ENCODE measurements around the gene RIMS4.

The RIMS4 gene

DNA sequence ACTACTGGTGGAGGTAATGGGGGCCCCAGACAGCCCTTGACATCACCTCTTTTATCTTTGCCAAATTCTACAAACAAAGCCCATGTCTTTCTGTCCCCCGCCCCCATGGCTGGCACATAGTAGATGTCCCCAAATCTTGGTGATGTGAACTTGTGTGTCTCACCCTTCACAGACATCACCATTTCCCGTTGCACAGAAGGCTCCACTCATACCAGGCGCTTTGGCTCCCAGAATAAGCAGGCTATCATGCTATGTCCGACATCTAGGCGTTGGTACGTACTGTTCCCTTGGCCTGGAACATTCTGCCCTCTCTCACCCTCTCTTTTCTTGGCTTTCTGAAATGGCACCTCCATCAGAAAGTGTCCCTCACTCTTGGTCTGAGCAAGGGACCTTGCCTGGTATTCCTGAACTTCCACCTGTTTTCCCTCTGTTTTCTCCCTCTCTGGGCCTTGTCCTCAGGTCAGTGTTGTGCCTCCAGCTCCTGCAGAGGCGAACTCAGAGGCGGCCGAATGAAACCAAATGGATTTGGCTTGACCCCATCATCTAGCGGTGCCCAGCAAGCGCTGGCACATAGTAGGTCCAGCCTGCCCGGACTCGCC lies 96.1 kb downstream of the RIMS4 start:
- Histone ChIP-seq H4K8ac (ENCODE audit: low read depth, low read length) (no peak overlapping the region), H2AK5ac (ENCODE audit: low read length) (no peak overlapping the region), H2BK120ac (ENCODE audit: low read depth, low read length) (no peak overlapping the region), H3K56ac (ENCODE audit: low read length) (no peak overlapping the region), H3K36me3 (ENCODE audit: control insufficient read depth, insufficient read depth, low read length) (no peaks in the 10 kb centered on the region), H3K18ac (ENCODE audit: low read length) (no peak overlapping the region), H3K23ac (ENCODE audit: low read length) (no peak overlapping the region), H3K9ac (ENCODE audit: low read length) (no peak overlapping the region), H2BK5ac (ENCODE audit: low read length) (no peak overlapping the region), H3K79me2 (ENCODE audit: control insufficient read depth, insufficient read depth, low read length) (no peaks in the 10 kb centered on the region), H3K4me3 (ENCODE audit: low read length) (no peak overlapping the region), H3K4me1 (ENCODE audit: control insufficient read depth, low read depth, low read length) (no peaks in the 10 kb centered on the region), H3K4ac (ENCODE audit: low read depth, low read length) (no peak overlapping the region), H2BK15ac (replicated peaks; ENCODE audit: low read depth) (no peak overlapping the region), H4K5ac (ENCODE audit: low read length) (no peak overlapping the region), H3K27ac (ENCODE audit: low read depth, low read length) (no peak overlapping the region), H3K79me1 (ENCODE audit: low read length) (no peaks in the 10 kb centered on the region), H3K4me2 (ENCODE audit: low read length) (no peak overlapping the region), H3K27me3 (ENCODE audit: insufficient read depth, low read length, poor library complexity) (no peaks in the 10 kb centered on the region)
- no CpG with 5 or more reads among the region's 13 CpGs for WGBS (ENCODE audit: extremely low coverage, insufficient coverage, low lambda C conversion rate)
- DNase-seq = no peak

- Histone ChIP-seq H3K4ac (ENCODE audit: low read depth, low read length) (no peak overlapping the region), H2AK5ac (ENCODE audit: low read length) (no peak overlapping the region), H4K8ac (ENCODE audit: low read depth, low read length) (no peak overlapping the region), H2BK15ac (replicated peaks; ENCODE audit: low read depth) (no peak overlapping the region), H3K79me2 (ENCODE audit: control insufficient read depth, insufficient read depth, low read length) (no peaks in the 10 kb centered on the region), H3K79me1 (ENCODE audit: low read length) (no peaks in the 10 kb centered on the region), H3K4me2 (ENCODE audit: low read length) (no peak overlapping the region), H3K23ac (ENCODE audit: low read length) (no peak overlapping the region), H2BK120ac (ENCODE audit: low read depth, low read length) (no peak overlapping the region), H4K5ac (ENCODE audit: low read length) (no peak overlapping the region), H3K27ac (ENCODE audit: low read depth, low read length) (no peak overlapping the region), H3K27me3 (ENCODE audit: insufficient read depth, low read length, poor library complexity) (no peaks in the 10 kb centered on the region), H3K56ac (ENCODE audit: low read length) (no peak overlapping the region), H3K36me3 (ENCODE audit: control insufficient read depth, insufficient read depth, low read length) (no peaks in the 10 kb centered on the region), H3K9ac (ENCODE audit: low read length) (no peak overlapping the region), H3K18ac (ENCODE audit: low read length) (no peak overlapping the region), H2BK5ac (ENCODE audit: low read length) (no peak overlapping the region), H3K4me1 (ENCODE audit: control insufficient read depth, low read depth, low read length) (no peaks in the 10 kb centered on the region), H3K4me3 (ENCODE audit: low read length) (no peak overlapping the region)
- WGBS (ENCODE audit: extremely low coverage, insufficient coverage, low lambda C conversion rate) = no CpG with 5 or more reads among the region's 8 CpGs
- no peak for DNase-seq
Observed at GRCh38 chr20:44711237-44711636, 99.1 kb downstream of the RIMS4 start.

DNA sequence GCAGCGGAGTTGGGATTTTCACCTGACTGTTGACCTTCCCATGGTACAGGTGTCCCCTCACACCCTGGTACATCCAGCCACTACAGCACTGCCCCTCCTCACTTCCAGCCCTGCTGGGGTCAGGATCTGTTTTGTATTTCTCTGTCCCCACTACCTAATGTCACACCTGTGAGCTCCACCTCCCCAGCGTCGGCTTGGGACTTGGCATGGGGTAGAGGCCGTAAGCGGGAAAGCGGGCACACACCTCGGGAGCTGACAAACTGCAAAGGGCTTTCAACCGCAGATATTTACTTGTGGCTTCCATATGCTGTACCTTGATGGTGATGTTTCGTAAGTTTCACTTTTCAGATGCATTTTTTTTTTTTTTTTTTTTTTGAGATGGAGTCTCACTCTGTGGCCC lies 100.5 kb downstream of the RIMS4 start:
- Histone ChIP-seq H4K8ac (ENCODE audit: low read depth, low read length) (no peak overlapping the region), H2BK120ac (ENCODE audit: low read depth, low read length) (no peak overlapping the region), H3K4me3 (ENCODE audit: low read length) (no peak overlapping the region), H3K79me1 (ENCODE audit: low read length) (no peaks in the 10 kb centered on the region), H3K36me3 (ENCODE audit: control insufficient read depth, insufficient read depth, low read length) (no peaks in the 10 kb centered on the region), H2BK15ac (replicated peaks; ENCODE audit: low read depth) (no peak overlapping the region), H3K4me1 (ENCODE audit: control insufficient read depth, low read depth, low read length) (no peaks in the 10 kb centered on the region), H3K4ac (ENCODE audit: low read depth, low read length) (no peak overlapping the region), H3K56ac (ENCODE audit: low read length) (no peak overlapping the region), H2BK5ac (ENCODE audit: low read length) (no peak overlapping the region), H3K9ac (ENCODE audit: low read length) (no peak overlapping the region), H3K23ac (ENCODE audit: low read length) (no peak overlapping the region), H3K18ac (ENCODE audit: low read length) (no peak overlapping the region), H3K4me2 (ENCODE audit: low read length) (no peak overlapping the region), H3K27ac (ENCODE audit: low read depth, low read length) (no peak overlapping the region), H3K27me3 (ENCODE audit: insufficient read depth, low read length, poor library complexity) (no peaks in the 10 kb centered on the region), H2AK5ac (ENCODE audit: low read length) (no peak overlapping the region), H3K79me2 (ENCODE audit: control insufficient read depth, insufficient read depth, low read length) (no peaks in the 10 kb centered on the region), H4K5ac (ENCODE audit: low read length) (no peak overlapping the region)
- no CpG with 5 or more reads among the region's 9 CpGs for WGBS (ENCODE audit: extremely low coverage, insufficient coverage, low lambda C conversion rate)
- no peak for DNase-seq

DNA sequence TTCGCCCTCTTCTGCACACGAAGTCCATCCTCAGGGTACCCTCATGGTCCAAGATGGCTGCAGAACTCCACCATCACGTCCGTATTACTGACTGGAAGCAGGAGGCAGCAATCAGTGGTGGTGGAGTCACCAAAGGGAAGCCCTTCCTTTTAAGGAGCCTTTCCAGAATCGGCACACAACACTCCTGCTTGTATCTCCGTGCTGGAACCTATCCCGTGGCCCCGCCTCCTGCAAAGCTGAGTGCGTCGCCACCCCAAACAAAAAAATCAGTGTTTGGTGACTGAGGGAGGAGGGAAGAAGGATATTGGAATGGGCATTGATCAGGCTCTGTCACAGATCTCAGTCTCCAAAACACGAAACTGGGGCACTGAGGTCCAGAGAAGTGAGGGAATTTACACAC lies 101.0 kb downstream of the RIMS4 start:
- Histone ChIP-seq H3K4me2 (ENCODE audit: low read length) (no peak overlapping the region), H3K9ac (ENCODE audit: low read length) (no peak overlapping the region), H3K36me3 (ENCODE audit: control insufficient read depth, insufficient read depth, low read length) (no peaks in the 10 kb centered on the region), H3K4me3 (ENCODE audit: low read length) (no peak overlapping the region), H3K79me1 (ENCODE audit: low read length) (no peaks in the 10 kb centered on the region), H4K5ac (ENCODE audit: low read length) (no peak overlapping the region), H3K79me2 (ENCODE audit: control insufficient read depth, insufficient read depth, low read length) (no peaks in the 10 kb centered on the region), H4K8ac (ENCODE audit: low read depth, low read length) (no peak overlapping the region), H3K23ac (ENCODE audit: low read length) (no peak overlapping the region), H3K4ac (ENCODE audit: low read depth, low read length) (no peak overlapping the region), H2AK5ac (ENCODE audit: low read length) (no peak overlapping the region), H2BK120ac (ENCODE audit: low read depth, low read length) (no peak overlapping the region), H2BK5ac (ENCODE audit: low read length) (no peak overlapping the region), H3K4me1 (ENCODE audit: control insufficient read depth, low read depth, low read length) (no peaks in the 10 kb centered on the region), H2BK15ac (replicated peaks; ENCODE audit: low read depth) (no peak overlapping the region), H3K27ac (ENCODE audit: low read depth, low read length) (no peak overlapping the region), H3K56ac (ENCODE audit: low read length) (no peak overlapping the region), H3K27me3 (ENCODE audit: insufficient read depth, low read length, poor library complexity) (no peaks in the 10 kb centered on the region), H3K18ac (ENCODE audit: low read length) (no peak overlapping the region)
- DNase-seq = no peak
- no CpG with 5 or more reads among the region's 11 CpGs for WGBS (ENCODE audit: extremely low coverage, insufficient coverage, low lambda C conversion rate)

DNA sequence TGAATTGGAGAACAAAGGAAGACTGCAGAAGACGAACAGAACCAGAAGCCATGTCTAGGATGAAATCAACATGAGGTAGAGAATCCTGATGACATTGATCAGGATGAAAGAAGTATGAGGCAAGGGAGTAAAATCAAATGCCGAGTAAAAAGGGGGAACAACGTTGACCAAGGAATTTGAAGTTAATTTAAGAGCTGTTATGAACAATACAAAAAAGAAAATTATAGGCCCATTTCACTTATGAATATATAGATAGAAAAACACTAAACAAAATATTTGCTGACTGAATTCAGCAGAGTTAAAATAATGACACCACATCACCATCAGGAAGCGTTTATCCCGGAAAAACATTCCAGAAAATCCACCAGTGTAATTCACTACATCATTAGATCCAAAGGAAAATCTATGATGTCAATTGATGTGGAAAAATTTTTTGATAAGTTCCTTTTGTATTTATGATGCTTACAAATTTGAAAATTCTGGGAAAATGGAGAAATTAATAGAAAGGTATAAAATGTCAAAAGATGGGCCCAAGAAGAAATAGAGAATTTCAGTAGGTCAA lies 103.2 kb downstream of the RIMS4 start:
- H3K4me3 ChIP-seq (ENCODE audit: low read length) = no peak overlapping the region
- no peak overlapping the region for H2AK5ac ChIP-seq (ENCODE audit: low read length)
- H3K27ac ChIP-seq (ENCODE audit: low read depth, low read length) = no peak overlapping the region
- no peak overlapping the region for H3K18ac ChIP-seq (ENCODE audit: low read length)
- H3K23ac ChIP-seq (ENCODE audit: low read length) = no peak overlapping the region
- no peaks in the 10 kb centered on the region for H3K79me2 ChIP-seq (ENCODE audit: control insufficient read depth, insufficient read depth, low read length)
- H3K56ac ChIP-seq (ENCODE audit: low read length) = no peak overlapping the region
- no peak overlapping the region for H4K5ac ChIP-seq (ENCODE audit: low read length)
- H3K36me3 ChIP-seq (ENCODE audit: control insufficient read depth, insufficient read depth, low read length) = no peaks in the 10 kb centered on the region
- no peak overlapping the region for H3K4me2 ChIP-seq (ENCODE audit: low read length)
- no peak overlapping the region for H3K9ac ChIP-seq (ENCODE audit: low read length)
- no peak overlapping the region for H2BK15ac ChIP-seq (replicated peaks; ENCODE audit: low read depth)
- no peak overlapping the region for H2BK5ac ChIP-seq (ENCODE audit: low read length)
- no peaks in the 10 kb centered on the region for H3K27me3 ChIP-seq (ENCODE audit: insufficient read depth, low read length, poor library complexity)
- H4K8ac ChIP-seq (ENCODE audit: low read depth, low read length) = no peak overlapping the region
- no CpG with 5 or more reads among the region's 5 CpGs for WGBS (ENCODE audit: extremely low coverage, insufficient coverage, low lambda C conversion rate)
- no peak for DNase-seq
- no peak overlapping the region for H2BK120ac ChIP-seq (ENCODE audit: low read depth, low read length)
- H3K4ac ChIP-seq (ENCODE audit: low read depth, low read length) = no peak overlapping the region
- no peaks in the 10 kb centered on the region for H3K79me1 ChIP-seq (ENCODE audit: low read length)
- no peaks in the 10 kb centered on the region for H3K4me1 ChIP-seq (ENCODE audit: control insufficient read depth, low read depth, low read length)
